ENCODE measurements around the gene CUTA.

Gene CUTA

DNA sequence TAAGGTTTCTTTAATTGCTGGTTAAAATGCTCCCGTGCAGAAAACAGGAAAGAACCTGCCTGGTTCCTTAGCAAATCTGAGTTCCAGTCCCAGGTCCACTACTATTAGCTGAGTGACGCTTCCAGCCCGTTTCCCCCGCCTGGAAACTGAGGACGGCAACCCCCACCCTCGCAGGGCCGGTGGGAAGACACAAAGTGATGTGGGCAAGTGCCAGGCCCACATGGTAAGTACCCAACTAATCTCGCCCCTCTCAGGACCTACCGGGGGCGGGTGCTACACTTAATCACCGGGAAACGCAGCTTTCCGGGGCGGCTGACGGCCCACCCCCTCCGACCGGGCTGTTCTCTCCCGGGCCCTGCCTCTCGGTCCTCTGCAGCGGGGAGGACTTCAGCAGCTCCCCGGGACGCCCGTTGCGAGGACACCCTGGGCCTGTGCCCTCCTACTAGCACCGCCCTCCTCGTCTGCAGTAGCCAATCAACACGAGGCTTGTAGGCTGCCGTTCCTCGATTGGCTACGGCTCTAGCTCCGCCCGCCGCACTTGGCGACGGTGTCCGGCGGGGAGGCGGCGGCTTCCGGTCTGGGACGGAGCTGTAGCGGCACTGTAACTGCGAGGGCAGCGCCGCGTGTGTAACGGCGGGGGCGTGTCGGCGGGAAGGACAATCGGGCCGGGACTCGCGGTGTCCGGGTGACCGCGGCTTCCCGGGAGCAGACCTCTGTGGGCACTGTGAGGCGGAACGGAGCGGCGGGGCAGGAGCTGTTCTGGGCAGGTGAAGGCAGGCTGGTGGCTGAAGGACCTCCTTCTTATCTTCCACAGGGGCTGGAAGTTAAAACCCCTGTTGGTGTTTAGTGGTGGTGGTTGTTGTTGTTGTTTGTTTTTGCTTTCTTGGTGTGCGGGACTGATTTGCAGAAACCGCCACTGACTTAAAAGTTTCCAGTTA is 36.4 kb upstream of the CUTA start, which contains the start of gene ZBTB9:
TSS of gene ZBTB9 (plus strand) at position 568 of the 938 bp plus-strand sequence. CDS start 525 bp downstream, outside the sequence.
- DNase-seq (ENCODE audit: low read depth): peak; percentile 95
- no peak for TF ChIP-seq CTCF (conservative IDR thresholded peaks at IDR 0.05; ENCODE audit: low read length)
- H3K4me3 ChIP-seq (ENCODE audit: low read length): peak within 1 kb of the TSS; percentile 92

DNA sequence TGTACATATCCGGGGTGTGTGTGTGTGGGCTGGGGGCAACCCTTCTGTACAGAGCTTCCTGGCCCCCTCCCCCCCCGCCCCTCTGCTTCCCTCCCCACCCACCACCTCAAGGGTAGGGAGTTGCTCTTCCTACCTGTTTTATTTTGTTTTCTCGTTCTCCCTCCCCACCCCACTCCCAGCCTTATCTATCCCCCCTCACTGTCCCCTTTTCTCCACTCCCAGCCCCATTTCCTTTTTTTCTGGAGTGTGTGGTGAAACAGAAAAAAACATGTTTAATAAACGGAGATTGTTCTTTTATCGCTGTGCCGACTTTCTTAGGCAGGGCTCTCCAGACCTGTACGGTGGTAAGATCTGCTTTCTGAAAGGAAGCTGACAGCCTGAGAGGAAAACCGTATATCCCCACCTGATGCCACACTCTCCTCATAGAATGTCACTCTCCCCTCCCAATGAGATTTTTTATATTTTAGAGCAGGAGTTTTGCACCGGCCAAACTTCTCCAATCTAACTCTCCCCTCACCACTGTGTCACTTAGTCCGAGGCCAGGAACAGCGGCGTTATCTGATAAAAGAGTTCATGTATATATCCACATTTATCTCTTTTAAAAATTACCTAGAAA is 35.6 kb upstream of the CUTA start:
- DNase-seq (ENCODE audit: low read depth): no peak
- TF ChIP-seq CTCF (conservative IDR thresholded peaks at IDR 0.05; ENCODE audit: low read length): no peak
- H3K4me3 ChIP-seq (ENCODE audit: low read length): peak overlapping the region; percentile 92

DNA sequence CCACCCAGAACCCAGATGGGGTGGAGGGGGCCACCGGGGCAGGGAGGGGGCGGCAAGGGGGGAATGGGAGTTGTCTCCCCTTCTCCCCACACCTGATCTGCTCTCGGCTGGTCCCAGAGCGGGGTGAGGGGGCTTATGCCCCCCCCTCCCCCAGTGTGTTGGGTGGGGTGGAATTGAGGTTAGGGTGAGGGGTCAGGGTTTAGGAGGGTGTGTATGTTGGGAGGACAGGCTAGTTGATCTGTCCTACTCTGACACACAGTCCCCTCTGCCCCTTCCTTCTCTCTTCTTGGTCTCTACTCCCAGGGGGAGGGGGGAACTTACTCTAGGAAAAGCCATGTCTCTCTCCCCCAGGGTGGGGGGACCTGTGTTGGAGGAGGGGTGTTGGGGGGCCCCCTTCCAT is 34.6 kb upstream of the CUTA start:
- no peak for TF ChIP-seq CTCF (conservative IDR thresholded peaks at IDR 0.05; ENCODE audit: low read length)
- H3K4me3 ChIP-seq (ENCODE audit: low read length): no peak overlapping the region
- DNase-seq (ENCODE audit: low read depth): no peak

DNA sequence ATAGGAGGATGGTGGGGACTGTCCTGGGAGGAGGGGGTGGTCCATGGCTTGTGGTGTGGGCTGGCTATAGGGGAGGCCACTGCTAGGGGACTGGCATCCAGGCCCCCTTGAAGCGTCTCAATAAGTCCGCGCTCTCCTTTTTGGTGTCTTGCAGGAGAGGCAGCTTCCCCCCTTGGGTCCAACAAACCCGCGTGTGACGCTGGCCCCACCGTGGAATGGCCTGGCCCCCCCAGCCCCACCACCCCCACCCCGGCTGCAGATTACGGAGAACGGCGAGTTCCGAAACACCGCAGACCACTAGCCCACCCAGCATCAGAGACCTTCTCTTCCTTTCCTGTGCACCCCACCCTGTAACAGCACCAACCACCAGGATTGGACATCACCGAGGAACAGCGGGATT is 33.7 kb upstream of the CUTA start:
- DNase-seq (ENCODE audit: low read depth): no peak
- no peak for TF ChIP-seq CTCF (conservative IDR thresholded peaks at IDR 0.05; ENCODE audit: low read length)
- no peak overlapping the region for H3K4me3 ChIP-seq (ENCODE audit: low read length)

- no peak for TF ChIP-seq CTCF (conservative IDR thresholded peaks at IDR 0.05; ENCODE audit: low read length)
- DNase-seq (ENCODE audit: low read depth): no peak
- H3K4me3 ChIP-seq (ENCODE audit: low read length): no peak overlapping the region
These were observed 32.5 kb upstream of the CUTA start for GRCh38 chr6:33450434-33450833.

GRCh38 chr6:33446356-33446755 is 28.4 kb upstream of the CUTA start:
- no peak for DNase-seq (ENCODE audit: low read depth)
- no peak overlapping the region for H3K4me3 ChIP-seq (ENCODE audit: low read length)
- no peak for TF ChIP-seq CTCF (conservative IDR thresholded peaks at IDR 0.05; ENCODE audit: low read length)

All from AG10803 (cell line).